ENCODE measurements around the gene CAMSAP2.

DNA sequence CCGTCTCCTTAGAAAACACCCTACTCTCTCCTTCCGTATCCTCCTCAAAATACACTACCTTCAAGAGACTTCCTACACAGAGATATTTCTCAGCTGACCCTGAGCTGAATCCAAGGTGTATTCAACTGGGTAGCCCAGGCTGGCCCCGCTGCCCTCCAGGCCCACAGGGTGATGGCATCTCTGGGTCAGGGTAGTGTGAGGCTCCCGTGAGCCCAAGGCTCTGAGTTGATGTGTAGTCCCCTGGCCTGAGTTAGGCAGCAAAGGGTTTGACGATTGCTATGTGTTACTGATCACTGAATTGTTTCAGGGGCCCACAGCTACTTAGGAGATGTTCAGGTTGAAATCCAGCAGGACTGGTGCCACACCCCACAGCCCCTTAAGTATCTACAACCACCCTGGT is 162.7 kb downstream of the CAMSAP2 start:
- TF ChIP-seq, protein P1, sequence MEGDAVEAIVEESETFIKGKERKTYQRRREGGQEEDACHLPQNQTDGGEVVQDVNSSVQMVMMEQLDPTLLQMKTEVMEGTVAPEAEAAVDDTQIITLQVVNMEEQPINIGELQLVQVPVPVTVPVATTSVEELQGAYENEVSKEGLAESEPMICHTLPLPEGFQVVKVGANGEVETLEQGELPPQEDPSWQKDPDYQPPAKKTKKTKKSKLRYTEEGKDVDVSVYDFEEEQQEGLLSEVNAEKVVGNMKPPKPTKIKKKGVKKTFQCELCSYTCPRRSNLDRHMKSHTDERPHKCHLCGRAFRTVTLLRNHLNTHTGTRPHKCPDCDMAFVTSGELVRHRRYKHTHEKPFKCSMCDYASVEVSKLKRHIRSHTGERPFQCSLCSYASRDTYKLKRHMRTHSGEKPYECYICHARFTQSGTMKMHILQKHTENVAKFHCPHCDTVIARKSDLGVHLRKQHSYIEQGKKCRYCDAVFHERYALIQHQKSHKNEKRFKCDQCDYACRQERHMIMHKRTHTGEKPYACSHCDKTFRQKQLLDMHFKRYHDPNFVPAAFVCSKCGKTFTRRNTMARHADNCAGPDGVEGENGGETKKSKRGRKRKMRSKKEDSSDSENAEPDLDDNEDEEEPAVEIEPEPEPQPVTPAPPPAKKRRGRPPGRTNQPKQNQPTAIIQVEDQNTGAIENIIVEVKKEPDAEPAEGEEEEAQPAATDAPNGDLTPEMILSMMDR (conservative IDR thresholded peaks at IDR 0.05; ENCODE audit: low read length) = no peak
- TF ChIP-seq EZH2phosphoT487 (IDR thresholded peaks at IDR 0.05; ENCODE audit: borderline replicate concordance) = no peak

Measured in Loucy (cell line).